Activated gamma-delta T cell (primary cell): Measurements from ENCODE around the gene SGF29.
"Not testable (repeated sequence)": the region's sequence is repeated elsewhere in the genome, so short reads cannot be mapped to it uniquely, and the experiment has no call there.

Source experiments
- DNase-seq: peaks from one replicate; lab custom pipeline; 2025; lab: John Stamatoyannopoulos, UW

Gene SGF29

DNA sequence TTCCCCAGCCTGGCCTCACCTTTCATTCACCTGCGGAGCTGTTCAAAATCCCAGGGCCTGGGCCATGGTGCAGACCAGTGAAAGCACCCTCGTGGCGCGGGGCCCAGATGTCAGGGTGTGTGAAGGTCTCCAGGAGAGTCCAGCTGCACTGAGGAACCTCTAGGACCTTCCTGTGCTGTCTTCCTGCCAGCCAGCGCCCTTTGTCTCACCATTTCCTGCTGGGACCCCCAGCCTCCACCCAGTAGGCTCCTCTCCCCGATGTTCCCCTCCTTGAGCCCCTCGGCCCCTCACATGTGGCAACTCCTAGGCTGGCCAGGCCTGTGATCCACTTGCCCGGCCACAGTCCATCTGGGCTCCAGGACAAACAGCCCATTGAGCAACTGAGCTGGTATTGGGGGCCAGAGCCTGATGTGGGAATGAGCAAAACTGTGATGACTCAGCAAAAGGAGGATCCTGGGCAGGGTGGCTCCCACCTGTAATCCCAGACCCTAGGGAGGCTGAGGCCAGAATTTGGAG lies 42.5 kb downstream of the SGF29 start:
- no peak for DNase-seq

DNA sequence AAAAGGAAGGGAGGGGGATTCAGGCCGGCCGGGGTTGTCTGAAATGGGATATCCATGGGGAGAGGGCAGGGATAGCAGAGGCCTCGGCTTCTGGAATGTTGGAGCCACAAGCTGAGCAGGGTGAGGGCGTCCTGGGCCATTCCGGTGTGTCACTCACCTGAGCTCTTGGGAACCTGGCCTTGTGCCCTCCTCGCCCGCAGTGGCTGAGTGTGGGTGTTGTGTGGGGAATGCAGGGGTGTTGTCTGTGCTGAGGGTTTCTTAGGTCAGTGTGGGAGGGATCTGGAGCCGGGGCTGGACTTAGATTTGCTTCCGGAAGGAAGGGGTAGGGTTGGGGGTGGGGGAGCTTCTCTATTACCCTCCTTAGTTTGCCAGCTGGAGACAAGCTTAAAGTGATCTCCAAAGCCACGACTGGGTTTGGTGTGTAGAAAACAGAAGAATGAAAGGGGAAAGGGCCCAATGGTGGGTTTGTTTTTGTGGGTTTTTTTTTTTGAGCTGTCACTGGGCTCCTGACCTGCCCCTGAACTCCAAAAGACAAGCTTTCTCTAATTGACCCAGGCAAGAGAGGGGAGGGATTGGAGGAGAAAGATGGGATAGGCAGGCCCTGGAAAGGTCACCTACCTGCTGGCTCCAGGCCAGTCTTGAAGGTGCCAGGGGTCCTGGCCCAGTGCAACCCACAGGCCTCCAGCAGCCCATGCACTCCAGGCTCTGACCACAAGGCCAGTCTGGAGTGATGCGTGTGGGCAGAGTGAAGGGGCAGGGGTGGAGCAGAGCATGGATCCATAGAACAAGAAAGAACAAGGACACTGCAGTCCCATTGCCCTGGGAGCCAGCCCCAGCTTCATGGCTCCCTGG lies 43.3 kb downstream of the SGF29 start, which contains the start of gene SULT1A2:
Gene SULT1A2 (minus strand): TSS at position 211 of the 852 bp plus-strand sequence. CDS start 1,120 bp downstream, outside the sequence.
- DNase-seq: no peak

DNA sequence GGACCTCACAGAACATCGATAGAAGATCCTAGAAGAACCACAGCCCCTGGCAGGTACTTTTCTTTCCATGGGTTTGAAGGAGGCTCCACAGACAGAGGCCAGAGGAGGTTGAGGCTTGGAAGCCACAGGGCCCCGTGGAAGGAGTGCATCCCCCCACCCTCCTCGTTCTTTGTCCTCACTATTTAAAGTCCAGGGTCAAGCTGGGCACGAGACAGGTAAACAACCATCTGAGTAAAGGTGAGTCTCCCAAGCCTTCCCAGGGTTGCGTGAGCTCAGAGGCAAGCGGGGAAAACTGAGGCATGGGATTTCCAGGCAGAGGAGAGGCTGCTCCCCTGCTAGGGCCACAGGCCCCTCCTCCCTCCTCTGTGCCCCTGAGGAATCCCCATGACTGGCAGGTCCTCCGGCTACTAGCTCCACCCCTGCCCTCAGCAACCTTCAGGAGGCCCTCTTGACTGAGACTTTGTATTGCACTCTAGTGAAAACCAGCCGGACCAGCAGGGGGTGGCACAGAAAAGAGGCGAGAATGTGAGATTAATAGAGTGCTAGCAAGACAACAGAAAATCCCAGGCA lies 44.1 kb downstream of the SGF29 start:
- DNase-seq: no peak

DNA sequence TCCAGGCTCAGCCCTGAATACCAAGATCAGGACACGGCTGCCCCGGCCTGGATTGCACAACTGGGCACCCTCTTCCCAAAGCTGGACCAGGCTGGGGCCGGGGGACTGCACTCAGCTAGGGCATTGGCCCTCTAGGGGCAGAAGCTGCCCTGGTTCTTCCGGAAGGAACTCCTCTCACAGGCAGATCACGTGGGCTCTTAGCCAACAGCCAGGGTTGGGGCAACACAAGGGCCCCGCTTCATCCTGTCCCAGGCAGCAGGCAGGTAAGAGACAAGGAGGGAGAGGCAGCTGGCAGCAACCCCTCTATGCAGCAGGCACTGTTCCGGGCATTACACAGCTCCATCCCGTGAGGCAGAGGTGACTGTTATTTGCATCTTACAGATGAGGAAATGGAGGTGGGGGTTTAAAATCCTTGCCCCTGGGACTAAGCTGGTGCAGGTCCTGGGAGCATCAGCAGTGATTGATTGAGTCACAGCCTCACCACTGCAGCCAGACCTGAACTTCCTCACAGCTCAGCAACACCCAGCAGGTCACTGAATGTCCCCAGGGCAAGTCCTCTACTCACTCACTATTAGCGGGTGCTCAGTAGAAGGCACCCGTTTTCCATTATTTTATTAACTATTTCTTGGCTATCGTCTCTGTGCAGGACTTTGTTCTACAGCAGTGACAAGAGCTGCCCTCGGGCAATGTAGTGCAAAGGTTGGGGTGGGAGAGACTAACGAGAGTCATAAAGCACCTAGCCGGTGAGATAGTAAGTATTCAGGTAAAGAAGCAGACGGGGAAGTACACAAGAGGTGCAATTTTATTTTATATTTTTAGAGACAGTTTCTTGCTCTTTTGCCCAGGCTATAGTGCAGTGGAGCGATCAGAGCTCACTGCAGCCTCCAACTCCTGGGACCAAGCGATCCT lies 45.9 kb downstream of the SGF29 start:
- not testable (repeated sequence) for DNase-seq

DNA sequence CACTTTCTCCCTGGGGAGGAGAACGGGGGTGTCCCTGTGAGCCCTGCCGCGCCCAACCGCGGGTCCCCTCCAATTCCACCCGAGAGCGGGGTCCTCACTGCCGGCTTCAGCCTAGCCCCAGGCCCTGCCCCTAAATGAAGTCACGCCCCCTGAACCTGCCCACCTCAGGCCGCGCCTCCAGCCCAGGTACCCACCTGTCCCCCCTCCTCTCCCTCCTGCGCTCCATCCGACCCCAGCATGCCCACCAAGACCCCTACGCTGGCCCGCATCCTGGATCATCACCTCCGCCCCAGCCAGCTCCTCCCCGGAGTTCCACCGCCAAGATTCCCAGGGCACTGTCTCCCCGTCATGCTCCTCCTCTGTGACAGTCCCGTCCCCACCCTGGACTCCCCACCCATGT lies 47.2 kb downstream of the SGF29 start:
- not testable (repeated sequence) for DNase-seq

DNA sequence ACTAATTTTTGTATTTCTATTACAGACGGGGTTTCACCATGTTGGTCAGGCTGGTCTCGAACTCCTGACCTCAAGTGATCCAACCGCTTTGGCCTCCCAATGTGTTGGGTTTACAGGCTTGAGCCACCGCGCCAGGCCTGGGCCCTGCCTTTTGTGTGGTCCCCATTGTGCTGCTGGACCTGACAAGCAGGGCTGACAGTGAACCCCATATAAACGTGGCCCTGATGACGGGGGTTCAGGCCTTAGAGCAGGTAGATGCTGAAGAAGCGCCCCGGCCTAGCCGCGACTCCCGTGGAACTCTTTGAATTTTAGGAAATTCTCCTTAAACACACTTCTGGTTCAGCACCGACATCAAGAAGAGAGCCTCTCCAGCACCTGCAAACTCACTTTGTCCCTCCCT lies 47.9 kb downstream of the SGF29 start:
- not testable (repeated sequence) for DNase-seq

DNA sequence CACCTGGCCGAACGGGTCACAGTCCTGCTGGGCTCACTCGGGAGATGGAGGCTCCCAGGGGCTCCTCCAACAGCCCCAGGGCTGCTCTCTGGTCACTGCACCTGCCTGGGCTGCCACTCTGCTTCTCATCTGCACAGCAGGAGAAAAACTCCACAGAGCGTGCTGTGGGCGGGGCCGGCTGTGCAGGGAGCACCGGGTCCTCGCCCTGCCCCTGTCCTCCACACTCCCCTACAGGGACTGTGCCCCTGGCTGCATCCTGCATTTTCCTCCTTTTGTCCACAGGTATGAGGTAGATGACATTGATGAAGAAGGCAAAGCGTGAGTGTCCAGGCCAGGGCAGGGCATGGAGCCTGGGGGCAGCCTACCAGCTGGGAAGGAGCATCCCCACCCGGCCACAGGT lies 48.3 kb downstream of the SGF29 start:
- not testable (repeated sequence) for DNase-seq

DNA sequence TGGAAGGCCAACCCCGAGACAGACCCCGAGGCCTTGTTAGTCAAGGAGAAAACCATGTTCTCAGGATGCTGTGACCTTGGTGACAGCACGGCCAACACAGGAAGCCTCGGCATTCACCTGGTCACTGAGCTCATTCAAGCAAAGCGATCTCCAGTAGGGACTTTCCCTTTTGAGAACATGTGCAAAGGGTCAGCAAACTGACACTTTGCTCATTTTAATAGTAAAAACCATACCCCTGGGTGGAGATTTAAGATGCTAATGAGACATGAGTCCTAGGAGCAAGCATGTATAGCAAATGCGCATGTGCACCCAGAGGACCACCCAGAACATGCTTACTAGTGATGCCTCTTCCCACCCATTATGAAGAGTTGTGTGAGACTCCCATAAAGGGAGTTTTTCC lies 48.8 kb downstream of the SGF29 start:
- DNase-seq: no peak

DNA sequence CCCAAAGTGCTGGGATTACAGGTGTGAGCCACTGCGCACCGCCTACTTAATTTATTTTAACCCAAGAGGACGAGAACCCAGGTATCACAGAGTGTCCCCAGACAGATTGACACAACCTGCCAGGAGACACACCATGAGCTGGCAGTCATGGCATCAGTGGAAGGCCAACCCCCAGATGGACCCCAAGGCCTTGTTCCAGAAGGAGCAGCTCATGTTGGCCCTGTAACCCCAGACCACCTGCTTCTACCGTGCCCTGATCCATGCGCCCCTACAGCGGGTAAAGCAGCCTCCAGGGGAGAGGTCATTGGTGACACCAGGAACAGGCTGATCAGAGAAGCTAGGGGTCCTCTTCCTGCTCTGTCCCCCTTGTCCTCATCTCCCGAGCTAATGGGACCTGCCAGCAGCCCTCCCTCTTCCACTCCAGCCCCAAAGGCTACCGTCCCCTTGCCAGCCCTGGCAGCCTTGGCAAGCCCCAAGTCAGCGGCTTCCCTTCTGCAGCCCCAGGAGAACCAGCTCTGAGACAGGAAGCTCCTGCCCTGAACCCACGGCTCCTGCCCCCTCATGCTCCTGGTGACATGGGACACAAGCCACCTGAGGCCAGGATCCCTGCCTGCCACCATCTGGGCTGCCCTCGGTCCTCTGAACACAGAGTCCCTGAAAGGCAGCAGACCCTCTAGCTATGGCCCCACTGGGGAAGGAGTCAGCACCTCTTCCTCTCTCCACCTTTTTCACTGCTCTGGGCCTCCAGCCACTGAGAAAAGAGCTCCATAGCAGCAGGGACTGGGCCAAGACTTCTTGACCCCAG lies 49.9 kb downstream of the SGF29 start:
- DNase-seq: no peak

DNA sequence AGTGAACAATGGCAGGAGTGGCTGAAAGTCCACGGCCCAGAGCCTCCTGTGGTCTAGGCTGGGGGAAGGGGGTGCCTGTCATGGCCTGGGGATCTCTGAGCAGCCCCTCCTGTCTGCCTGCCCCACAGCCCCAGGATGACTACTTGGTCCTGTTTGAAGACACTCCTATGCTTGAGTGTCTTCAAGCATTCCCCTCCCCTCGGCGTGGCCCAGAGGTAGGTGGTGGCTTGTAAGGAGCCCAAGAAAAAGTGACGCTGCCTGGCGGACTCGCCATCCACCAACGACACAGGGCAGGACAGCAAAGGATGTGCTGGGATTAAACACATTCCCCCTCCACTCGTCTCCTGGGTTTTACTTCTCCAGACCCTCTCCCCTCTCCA lies 50.5 kb downstream of the SGF29 start:
- DNase-seq: no peak

DNA sequence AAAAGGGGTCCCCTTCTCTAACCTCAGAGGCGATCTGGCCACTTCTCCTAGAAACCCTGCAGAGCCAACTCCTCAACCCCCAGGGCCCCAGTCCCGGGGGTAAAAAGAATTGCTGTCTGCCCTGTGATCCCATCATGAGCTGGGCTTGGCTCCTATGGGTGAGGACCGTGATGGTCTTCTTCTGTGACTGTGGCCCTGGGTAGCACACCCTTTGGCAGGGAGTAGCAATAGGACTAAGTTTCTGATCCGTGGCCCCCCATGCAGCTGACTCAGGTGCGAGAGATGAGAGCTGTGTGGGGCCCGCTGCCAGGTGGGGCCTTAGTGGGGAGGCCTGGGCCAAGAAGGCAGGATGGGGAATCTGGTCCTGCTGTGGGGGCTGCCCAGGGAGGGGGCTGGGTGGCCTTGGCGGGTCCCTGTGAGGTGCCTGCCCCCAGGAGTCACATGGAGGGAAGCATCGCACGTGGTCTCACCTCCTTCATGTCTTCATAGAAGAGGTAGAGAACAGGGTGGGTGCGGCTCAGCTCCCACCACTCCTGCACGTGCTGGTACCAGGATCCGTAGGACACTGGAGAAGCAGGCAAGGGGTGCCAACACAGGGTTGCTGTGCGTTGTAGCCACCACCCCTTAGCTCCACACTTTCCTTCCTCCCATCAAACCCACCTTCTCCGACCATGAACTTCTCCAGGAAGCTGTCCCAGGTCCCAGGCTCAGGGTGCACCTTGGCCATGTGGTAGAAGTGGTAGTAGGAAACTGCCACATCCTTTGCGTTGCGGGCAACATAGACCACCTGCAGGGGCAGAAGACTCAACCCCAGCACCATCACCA lies 52.8 kb downstream of the SGF29 start:
- DNase-seq: no peak

DNA sequence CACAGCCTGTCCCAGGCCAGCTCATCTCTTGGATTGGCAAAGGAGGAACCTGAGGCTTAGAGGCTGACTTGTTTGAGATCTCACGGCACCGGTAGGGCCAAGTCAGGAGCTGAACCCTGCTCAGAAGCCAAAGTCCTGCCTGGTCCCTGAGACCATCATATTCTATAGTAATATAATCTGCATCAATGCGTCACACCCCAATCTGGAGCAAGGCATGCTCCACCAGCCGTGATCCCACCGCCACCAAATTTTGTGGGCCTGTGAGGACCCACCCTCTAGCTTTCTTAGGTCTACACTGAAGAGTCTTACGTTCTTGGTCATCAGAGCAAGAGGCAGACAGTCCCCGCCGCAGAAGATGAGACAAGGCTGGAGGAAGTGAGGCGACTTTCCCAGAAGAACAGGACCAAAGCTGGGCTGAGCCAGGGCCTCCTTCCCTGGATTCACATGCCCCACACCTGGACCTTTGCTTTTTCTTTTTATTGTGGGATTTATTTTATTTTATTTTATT lies 53.5 kb downstream of the SGF29 start:
- no peak for DNase-seq

DNA sequence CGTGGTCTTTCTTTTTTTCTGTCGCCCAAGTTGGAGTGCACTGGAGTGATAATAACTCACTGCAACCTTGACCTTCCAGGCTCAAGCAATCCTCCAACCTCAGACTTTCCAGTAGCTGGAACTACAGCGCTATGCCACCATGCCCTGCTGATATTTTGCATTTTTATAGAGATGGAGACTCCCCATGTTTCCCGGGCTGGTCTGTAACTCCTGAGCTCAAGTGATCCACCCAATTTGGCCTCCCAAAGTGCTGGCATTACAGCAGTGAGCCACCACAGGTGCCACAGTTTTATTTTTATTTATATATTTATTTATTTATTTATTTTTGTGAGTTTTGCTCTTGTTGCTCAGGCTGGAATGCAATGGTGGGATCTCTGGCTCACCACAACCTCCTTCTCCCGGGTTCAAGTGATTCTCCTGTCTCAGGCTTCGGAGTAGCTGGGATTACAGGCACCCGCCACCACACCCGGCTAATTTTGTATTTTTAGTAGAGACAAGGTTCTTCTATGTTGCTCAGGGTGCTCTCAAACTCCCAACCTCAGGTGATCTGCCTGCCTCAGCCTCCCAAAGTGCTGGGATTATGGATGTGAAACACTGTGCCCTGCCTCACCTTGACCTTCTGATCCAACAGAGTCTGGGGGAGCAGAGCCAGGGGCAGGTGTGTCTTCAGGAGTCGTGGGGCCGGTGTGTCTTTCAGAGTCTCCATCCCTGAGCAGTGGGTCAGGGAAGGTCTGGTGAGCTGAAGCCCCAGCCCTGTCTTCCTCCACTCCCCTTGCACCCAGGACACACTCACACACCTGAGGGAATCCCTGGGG lies 54.2 kb downstream of the SGF29 start:
- DNase-seq: not testable (repeated sequence)

DNA sequence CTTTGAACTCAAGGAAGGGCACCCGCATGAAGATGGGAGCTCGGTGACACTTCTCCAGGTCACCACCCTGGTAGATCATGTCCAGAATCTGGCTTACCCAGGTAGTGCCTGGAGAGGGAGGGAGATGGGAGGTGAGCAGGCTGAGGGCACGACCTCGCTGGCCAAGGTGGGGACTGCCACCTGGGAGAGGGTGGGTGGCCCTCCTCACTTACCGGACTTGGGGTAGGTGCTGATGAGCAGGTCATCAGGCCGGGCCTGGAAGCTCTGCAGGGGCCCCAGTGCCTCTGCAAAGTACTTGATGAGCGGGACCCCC lies 54.7 kb downstream of the SGF29 start:
- DNase-seq: not testable (repeated sequence)

DNA sequence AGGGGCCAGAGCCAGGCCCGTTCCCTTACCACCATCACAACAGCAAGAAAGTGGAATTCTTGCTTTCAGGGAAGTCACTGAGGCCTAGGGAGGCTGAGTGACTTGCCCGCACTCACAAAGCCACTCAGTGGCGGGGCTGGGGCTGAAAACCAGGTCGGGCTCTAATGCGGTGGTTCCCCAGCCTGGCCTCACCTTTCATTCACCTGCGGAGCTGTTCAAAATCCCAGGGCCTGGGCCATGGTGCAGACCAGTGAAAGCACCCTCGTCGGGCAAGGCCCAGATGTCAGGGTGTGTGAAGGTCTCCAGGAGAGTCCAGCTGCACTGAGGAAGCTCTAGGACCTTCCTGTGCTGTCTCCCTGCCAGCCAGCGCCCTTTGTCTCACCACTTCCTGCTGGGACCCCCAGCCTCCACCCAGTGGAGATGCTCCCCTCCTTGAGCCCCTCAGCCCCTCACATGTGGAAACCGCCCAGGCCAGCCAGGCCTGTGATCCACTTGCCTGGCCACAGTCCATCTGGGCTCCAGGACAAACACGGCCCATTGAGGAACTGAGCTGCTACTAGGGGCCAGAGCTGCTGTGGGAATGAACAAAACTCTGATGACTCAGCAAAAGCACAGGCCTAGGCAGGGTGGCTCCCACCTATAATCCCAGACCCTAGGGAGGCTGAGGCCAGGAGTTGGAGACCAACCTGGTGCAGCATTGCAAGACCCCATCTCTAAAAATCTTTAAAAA lies 55.3 kb downstream of the SGF29 start:
- not testable (repeated sequence) for DNase-seq

DNA sequence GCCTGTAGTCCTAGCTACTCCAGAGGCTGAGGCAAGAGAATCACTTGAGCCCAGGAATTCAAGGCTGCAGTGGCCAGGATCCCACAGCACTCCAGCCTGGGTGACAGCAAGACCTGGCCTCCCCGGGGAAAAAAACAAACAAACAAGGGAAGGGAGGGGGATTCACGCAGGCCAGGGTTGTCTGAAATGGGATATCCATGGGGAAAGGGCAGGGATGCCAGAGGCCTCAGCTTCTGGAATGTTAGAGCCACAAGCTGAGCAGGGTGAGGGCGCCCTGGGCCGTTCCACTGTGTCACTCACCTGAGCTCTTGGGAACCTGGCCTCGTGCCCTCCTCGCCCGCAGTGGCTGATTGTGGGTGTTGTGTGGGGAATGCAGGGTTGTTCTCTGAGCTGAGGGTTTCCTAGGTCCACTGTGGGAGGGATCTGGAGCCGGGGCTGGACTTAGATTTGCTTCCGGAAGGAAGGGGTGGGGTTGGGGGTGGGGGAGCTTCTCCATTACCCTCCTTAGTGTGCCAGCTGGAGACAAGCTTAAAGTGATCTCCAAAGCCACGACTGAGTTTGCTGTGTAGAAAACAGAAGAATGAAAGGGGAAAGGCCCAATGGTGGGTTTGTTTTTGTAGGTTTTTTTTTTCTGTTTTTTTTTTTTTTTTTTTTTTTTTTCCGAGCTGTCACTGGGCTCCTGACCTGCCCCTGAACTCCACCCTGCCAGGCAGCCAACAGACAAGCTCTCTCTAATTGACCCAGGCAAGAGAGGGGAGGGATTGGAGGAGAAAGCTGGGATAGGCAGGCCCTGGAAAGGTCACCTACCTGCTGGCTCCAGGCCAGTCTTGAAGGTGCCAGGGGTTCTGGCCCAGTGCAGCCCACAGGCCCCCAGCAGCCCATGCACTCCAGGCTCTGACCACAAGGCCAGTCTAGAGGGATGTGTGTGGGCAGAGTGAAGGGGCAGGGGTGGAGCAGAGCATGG lies 56.2 kb downstream of the SGF29 start, which contains the start of gene SULT1A1:
Gene SULT1A1 (minus strand): TSS at position 414 of the 964 bp plus-strand sequence. CDS start 1,189 bp downstream, outside the sequence.
- DNase-seq: no peak

DNA sequence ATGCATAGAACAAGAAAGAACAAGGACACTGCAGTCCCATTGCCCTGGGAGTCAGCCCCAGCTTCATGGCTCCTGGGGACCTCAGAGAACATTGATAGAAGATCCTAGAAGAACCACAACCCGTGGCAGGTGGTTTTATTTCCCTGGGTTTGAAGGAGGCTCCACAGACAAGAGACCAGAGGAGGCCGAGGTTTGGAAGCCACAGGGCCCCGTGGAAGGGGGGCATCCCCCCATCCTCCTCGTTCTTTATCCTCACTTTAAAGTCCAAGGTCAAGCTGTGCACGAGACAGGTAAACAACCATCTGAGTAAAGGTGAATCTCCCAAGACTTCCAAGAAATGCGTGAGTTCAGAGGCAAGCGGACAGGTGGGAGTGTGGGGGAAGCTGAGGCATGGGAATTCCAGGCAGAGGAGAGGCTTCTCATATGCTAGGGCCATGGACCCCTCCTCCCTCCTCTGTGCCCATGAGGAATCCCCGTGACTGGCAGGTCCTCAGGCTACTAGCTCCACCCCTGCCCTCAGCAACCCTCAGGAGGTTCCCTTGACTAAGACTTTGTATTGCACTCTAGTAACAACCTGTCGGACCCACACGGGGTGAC lies 57.0 kb downstream of the SGF29 start:
- no peak for DNase-seq
